ENCODE measurements around the gene PRKCQ. TPM values are rescaled to one million over a fixed set of nuclear protein-coding genes. Genes with fewer than 3 reads are reported as not detected.

The PRKCQ gene
- total RNA-seq, 1 experiment from 2014 or later: 12.1 TPM

GRCh38 chr10:6463366-6463765 is 116.7 kb downstream of the PRKCQ start:
- H2BK12ac ChIP-seq (ENCODE audit: insufficient read length, low read depth, low read length): no peak overlapping the region
- H3K27ac Mint-ChIP-seq: no peak overlapping the region
- H3K27me3 ChIP-seq (ENCODE audit: insufficient read depth, low read length): no peaks in the 10 kb centered on the region
- H3K56ac ChIP-seq (ENCODE audit: insufficient read length, low read depth, low read length): no peak overlapping the region
- H3K4me2 ChIP-seq (ENCODE audit: insufficient read depth, insufficient read length, low read length): no peak overlapping the region
- TF ChIP-seq CTCF (conservative IDR thresholded peaks at IDR 0.05): no peak
- H3K4me1 ChIP-seq (ENCODE audit: insufficient read depth, low read length): no peaks in the 10 kb centered on the region; the same call in 1 of the 2 replicates
- H3K4me3 Mint-ChIP-seq: no peak overlapping the region
- H3K9me3 Mint-ChIP-seq: peaks cover 4 to 5% of the 10 kb centered on the region in 2 experiments; a peak in 4 of 5 replicates
- no peaks in the 10 kb centered on the region for H3K23me2 ChIP-seq (ENCODE audit: insufficient read length, low read depth, low read length, poor library complexity, severe bottlenecking)
- H3K4ac ChIP-seq (ENCODE audit: low read depth, low read length): no peak overlapping the region
- H3K23ac ChIP-seq (ENCODE audit: insufficient read length, low read depth, low read length): no peak overlapping the region
- H4K20me1 ChIP-seq (ENCODE audit: control insufficient read depth, insufficient read depth, insufficient read length): no peaks in the 10 kb centered on the region
- H2BK5ac ChIP-seq (ENCODE audit: insufficient read length, low read length): no peak overlapping the region
- no CpG with 5 or more reads among the region's 7 CpGs for WGBS (ENCODE audit: extremely low coverage, insufficient read length, low lambda C conversion rate)
- peaks cover 26 to 38% (median 31%) of the 10 kb centered on the region in 3 experiments for H3K36me3 Mint-ChIP-seq (ENCODE audit: insufficient read depth in 1 of 3, low read depth in 3 of 3)
- no peaks in the 10 kb centered on the region for H3K9me3 ChIP-seq (ENCODE audit: control insufficient read depth, low read depth, low read length)
- no peak overlapping the region for H3K27ac ChIP-seq (ENCODE audit: insufficient read length, low read depth, low read length)
- no peak overlapping the region for H2AK5ac ChIP-seq (ENCODE audit: insufficient read length, low read length)
- H3K79me1 ChIP-seq (ENCODE audit: insufficient read depth, low read depth, low read length, poor library complexity, severe bottlenecking): no peaks in the 10 kb centered on the region
- H2BK15ac ChIP-seq (ENCODE audit: low read depth, low read length): no peak overlapping the region
- no peak overlapping the region for H4K8ac ChIP-seq (replicated peaks; ENCODE audit: insufficient read length, low read depth, low read length)
- no peaks in the 10 kb centered on the region for H3K27me3 Mint-ChIP-seq (ENCODE audit: low read depth)
- H4K91ac ChIP-seq (ENCODE audit: insufficient read length, low read depth, low read length): no peak overlapping the region
- H3K18ac ChIP-seq (ENCODE audit: insufficient read length, low read depth, low read length): no peak overlapping the region
- H3T11ph ChIP-seq (ENCODE audit: low read length): no peak overlapping the region
- H2BK20ac ChIP-seq (ENCODE audit: low read depth, low read length, poor library complexity, severe bottlenecking): no peak overlapping the region
- DNase-seq: no peak
- H3K79me2 ChIP-seq (ENCODE audit: insufficient read depth, low read length): no peaks in the 10 kb centered on the region
- no peak overlapping the region for H2BK120ac ChIP-seq (ENCODE audit: low read depth, low read length, poor library complexity, severe bottlenecking)
- H4K5ac ChIP-seq (ENCODE audit: insufficient read length, low read depth, low read length): no peak overlapping the region
- H3K9ac ChIP-seq (ENCODE audit: extremely low read depth, insufficient read length, low read length): no peak overlapping the region
- no peak overlapping the region for H3K14ac ChIP-seq (ENCODE audit: insufficient read depth, low read length)
- peaks cover 9 to 10% of the 10 kb centered on the region in 2 experiments for H3K4me1 Mint-ChIP-seq
- no peak overlapping the region for H2AFZ ChIP-seq (ENCODE audit: low read length)
